SU-DHL-6 (cell line): ENCODE data around the gene CST9.

ENCODE experiments used
- EZH2phosphoT487 ChIP-seq: fragments of 200-600 bp; sonication (generic), shearing (Covaris generic); conservative IDR thresholded peaks from 2 replicates; pipeline ENCODE4 v1.6.1; 2018; ENCODE audit warnings: mild to moderate bottlenecking, antibody characterized with exemption, low read length, moderate library complexity, mixed read lengths
- TF ChIP-seq, protein P1 (sequence below): fragments of 200-600 bp; sonication (generic); IDR thresholded peaks from one replicate; pipeline ENCODE4 v1.5.1; 2017; ENCODE audit warnings: antibody characterized with exemption, mild to moderate bottlenecking, low read length, moderate library complexity; ENCODE audit not compliant: insufficient read depth, poor library complexity, severe bottlenecking

DNA sequence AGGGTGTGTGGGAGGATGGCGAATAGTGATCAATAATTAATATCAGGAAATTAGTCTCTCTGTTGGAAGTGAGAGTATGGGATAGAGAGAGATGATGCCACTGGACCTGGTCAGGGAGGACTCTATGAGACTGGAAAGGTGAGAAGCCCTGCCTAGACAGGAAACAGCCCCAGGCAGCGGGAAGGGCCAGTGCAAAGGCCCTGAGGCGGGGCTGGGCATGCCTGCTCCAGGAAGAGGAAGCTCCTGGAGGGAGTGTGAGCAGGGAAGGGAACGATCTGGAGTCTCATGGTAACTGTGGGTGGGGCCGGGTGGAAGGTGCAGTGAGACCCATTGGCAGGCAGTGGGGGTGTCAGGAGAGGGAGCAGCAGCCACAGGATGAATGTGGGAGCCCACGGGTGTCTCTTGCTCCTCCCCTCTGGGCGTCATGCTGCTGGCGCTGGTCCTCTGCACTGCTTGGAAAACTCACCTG, 33.8 kb upstream of the CST9 start:
- TF ChIP-seq, protein P1, sequence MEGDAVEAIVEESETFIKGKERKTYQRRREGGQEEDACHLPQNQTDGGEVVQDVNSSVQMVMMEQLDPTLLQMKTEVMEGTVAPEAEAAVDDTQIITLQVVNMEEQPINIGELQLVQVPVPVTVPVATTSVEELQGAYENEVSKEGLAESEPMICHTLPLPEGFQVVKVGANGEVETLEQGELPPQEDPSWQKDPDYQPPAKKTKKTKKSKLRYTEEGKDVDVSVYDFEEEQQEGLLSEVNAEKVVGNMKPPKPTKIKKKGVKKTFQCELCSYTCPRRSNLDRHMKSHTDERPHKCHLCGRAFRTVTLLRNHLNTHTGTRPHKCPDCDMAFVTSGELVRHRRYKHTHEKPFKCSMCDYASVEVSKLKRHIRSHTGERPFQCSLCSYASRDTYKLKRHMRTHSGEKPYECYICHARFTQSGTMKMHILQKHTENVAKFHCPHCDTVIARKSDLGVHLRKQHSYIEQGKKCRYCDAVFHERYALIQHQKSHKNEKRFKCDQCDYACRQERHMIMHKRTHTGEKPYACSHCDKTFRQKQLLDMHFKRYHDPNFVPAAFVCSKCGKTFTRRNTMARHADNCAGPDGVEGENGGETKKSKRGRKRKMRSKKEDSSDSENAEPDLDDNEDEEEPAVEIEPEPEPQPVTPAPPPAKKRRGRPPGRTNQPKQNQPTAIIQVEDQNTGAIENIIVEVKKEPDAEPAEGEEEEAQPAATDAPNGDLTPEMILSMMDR: no peak
- TF ChIP-seq EZH2phosphoT487: no peak
